ENCODE measurements around the gene OBSCN. TPM values are rescaled to one million over a fixed set of nuclear protein-coding genes. Genes with fewer than 3 reads are reported as not detected.

OBSCN gene
- total RNA-seq, 2 donors from 2014 or later: 159 to 317 TPM

DNA sequence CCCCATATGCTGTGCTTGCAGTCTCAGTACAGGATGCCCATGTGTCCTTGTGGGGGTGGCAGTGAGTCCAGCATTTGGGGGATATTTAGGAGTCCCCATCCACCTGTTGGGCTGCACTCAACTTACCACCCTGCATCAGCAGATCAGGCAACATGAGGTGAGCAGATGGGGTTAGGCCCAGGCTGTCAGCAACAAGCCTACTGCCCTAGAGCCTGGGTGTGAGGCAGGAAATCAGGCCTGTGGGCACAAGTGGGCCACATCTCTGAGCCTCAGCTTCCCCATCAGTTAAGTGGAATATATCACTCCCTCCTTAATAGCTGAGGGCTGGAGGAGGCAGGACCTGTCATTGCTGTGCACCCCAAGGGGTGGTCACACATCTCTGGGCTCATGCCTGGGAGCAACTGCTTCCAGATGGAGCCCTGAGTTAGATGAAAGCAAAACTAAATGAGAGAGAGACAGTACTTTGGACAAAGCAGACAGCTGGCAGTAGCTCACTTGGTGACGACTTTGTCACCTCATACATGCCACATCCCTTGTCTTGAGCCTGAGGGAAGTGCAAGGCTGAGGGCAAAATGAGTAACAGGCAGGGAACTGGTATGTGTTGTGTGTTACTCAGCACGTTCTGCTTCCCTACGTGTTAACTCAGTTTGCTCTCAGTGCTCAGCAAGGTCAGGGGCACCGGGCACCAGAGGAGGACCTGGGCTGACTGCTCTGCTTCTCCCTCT is 150.4 kb downstream of the OBSCN start:
- H3K9me3 ChIP-seq: no peaks in the 10 kb centered on the region
- no peaks in the 10 kb centered on the region for H3K27me3 ChIP-seq
- H3K27ac ChIP-seq: peak overlapping the region; percentile 79 to 93
- H3K4me3 ChIP-seq: no peak overlapping the region
- TF ChIP-seq, protein P1, sequence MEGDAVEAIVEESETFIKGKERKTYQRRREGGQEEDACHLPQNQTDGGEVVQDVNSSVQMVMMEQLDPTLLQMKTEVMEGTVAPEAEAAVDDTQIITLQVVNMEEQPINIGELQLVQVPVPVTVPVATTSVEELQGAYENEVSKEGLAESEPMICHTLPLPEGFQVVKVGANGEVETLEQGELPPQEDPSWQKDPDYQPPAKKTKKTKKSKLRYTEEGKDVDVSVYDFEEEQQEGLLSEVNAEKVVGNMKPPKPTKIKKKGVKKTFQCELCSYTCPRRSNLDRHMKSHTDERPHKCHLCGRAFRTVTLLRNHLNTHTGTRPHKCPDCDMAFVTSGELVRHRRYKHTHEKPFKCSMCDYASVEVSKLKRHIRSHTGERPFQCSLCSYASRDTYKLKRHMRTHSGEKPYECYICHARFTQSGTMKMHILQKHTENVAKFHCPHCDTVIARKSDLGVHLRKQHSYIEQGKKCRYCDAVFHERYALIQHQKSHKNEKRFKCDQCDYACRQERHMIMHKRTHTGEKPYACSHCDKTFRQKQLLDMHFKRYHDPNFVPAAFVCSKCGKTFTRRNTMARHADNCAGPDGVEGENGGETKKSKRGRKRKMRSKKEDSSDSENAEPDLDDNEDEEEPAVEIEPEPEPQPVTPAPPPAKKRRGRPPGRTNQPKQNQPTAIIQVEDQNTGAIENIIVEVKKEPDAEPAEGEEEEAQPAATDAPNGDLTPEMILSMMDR (IDR thresholded peaks at IDR 0.05): no peak
- H3K36me3 ChIP-seq: peaks cover 14% of the 10 kb centered on the region
- DNase-seq (ENCODE audit: low spot score): no peak
- peaks cover 0 to 8% of the 10 kb centered on the region in 2 donors for H3K4me1 ChIP-seq

DNA sequence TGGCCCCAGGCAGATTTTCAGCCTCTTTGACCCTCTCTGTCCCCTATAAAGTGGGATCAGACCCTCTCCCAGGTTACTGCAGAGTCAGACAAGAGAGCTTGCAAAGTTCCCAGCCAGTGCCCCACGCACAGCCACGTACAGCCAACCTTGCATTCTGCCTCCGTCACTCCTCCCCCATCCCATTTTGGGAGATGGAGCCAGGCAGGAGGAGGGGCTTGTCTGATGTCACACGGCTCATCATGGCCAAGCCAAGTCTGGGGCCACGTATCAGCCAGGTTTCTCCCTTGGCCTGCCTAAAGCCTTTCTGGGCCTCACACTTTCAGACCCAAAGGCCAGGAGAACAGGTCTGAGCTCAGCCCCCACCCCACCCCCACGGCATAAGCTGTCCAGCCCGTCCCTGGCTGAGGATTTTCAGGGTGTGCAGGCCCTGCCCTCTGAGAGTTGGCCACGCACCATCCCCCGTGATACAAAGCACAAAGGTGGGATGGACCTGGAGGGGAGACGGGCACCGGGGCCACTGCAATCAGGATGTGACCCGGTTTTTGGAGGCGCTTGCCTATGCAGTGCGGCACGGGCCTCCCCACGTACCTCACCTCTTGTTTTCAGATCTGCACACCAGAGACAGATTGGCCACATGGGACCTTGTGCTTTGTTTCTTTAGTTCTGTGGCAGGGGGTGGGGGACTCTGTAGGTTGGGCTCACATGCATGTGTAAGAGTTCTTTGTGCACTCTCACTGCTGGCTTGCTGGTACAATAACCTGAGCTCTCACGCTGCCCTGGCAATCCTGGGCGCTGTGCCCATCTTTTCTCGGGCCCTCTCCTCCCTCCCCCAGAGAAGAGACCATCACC is 151.1 kb downstream of the OBSCN start:
- Histone ChIP-seq H3K27me3 (no peaks in the 10 kb centered on the region), H3K27ac (peak overlapping the region; percentile 79 to 93), H3K9me3 (no peaks in the 10 kb centered on the region), H3K36me3 (peaks cover 13% of the 10 kb centered on the region), H3K4me3 (no peak overlapping the region), H3K4me1 (peaks cover 0 to 8% of the 10 kb centered on the region in 2 donors)
- DNase-seq (ENCODE audit: low spot score): no peak
- TF ChIP-seq, protein P1 (IDR thresholded peaks at IDR 0.05): no peak

DNA sequence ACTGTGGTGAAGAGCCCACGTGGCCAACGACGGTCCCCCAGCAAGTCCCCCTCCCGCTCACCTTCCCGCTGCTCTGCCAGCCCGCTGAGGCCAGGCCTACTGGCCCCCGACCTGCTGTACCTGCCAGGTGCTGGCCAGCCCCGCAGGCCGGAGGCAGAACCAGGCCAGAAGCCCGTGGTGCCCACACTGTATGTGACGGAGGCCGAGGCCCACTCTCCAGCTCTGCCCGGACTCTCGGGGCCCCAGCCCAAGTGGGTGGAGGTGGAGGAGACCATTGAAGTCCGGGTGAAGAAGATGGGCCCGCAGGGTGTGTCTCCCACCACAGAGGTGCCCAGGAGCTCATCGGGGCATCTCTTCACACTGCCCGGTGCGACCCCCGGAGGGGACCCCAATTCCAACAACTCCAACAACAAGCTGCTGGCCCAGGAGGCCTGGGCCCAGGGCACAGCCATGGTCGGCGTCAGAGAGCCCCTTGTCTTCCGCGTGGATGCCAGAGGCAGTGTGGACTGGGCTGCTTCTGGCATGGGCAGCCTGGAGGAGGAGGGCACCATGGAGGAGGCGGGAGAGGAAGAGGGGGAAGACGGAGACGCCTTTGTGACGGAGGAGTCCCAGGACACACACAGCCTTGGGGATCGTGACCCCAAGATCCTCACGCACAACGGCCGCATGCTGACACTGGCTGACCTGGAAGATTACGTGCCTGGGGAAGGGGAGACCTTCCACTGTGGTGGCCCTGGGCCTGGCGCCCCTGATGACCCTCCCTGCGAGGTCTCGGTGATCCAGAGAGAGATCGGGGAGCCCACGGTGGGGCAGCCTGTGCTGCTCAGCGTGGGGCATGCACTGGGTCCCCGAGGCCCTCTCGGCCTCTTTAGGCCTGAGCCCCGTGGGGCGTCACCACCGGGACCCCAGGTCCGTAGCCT is 152.0 kb downstream of the OBSCN start:
- H3K4me1 ChIP-seq: peaks cover 0 to 8% of the 10 kb centered on the region in 2 donors
- no peaks in the 10 kb centered on the region for H3K9me3 ChIP-seq
- no peak overlapping the region for H3K4me3 ChIP-seq
- TF ChIP-seq, protein P1 (IDR thresholded peaks at IDR 0.05): no peak
- DNase-seq (ENCODE audit: low spot score): no peak
- H3K36me3 ChIP-seq: peaks cover 13% of the 10 kb centered on the region
- no peaks in the 10 kb centered on the region for H3K27me3 ChIP-seq
- peak overlapping the region; percentile 79 to 93 for H3K27ac ChIP-seq

DNA sequence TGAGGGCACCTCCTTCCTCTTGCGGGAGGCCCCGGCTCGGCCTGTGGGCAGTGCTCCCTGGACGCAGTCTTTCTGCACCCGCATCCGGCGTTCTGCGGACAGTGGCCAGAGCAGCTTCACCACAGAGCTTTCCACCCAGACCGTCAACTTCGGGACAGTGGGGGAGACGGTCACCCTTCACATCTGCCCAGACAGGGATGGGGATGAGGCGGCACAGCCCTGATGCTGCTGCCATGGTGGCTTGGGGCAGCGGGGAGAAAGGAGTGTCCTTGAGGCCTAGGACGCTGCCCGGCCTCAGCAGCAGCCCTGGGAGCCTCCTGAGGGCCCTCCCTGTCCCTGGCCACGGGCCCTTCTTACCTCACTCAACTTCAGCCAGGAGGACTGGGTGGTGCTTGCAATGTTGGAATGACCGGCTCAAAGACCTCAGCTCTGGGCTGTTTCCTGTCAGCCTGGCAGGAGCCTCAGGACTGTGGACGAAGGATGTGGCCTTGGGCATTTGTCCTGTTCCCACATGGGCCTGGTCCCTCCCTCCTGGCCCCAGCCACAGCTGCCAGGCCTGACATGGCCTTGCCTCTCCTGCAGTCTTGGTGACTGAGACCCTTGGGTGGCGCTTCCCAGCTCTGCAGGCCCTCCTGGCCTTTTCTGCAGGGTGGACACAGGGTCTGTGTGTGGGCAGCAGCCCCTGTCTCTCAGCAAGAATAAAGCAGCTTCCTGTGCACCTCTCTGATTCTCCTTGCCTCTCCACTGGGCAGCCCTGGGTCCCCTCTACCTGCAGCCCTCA is 152.9 kb downstream of the OBSCN start:
- no peak for DNase-seq (ENCODE audit: low spot score)
- TF ChIP-seq, protein P1 (IDR thresholded peaks at IDR 0.05): no peak
- peaks cover 0 to 8% of the 10 kb centered on the region in 2 donors for H3K4me1 ChIP-seq
- no peaks in the 10 kb centered on the region for H3K27me3 ChIP-seq
- no peaks in the 10 kb centered on the region for H3K9me3 ChIP-seq
- no peak overlapping the region for H3K4me3 ChIP-seq
- H3K36me3 ChIP-seq: peaks cover 13% of the 10 kb centered on the region
- H3K27ac ChIP-seq: peak overlapping the region; percentile 79 to 93
